Epithelial cell of proximal tubule (primary cell): Measurements from ENCODE around the gene AUTS2. TPM values are rescaled to one million over a fixed set of nuclear protein-coding genes. Genes with fewer than 3 reads are reported as not detected.

Experiments used
- DNase-seq: peaks from one replicate; pipeline ENCODE4 v3.0.0-alpha.2; 2011; ENCODE audit warnings: low read depth
- H3K4me3 ChIP-seq: 2 replicates; pipeline ENCODE4 v1.5.1; 2011; ENCODE audit warnings: low read depth, mild to moderate bottlenecking, low read length
- total RNA-seq: library from RNA; depleted of rRNA; stranded (reverse); fragments of >200 nt; gene quantifications from 2 replicates; pipeline ENCODE4 v1.2.3, GENCODE V29; 2015
- TF ChIP-seq, protein P1 (sequence below): conservative IDR thresholded peaks from 2 replicates; pipeline ENCODE4 v1.5.1; 2012; ENCODE audit warnings: low read depth, mild to moderate bottlenecking, low read length

The AUTS2 gene
- total RNA-seq, 1 donor from 2014 or later: 10.0 TPM

- DNase-seq: no peak
- TF ChIP-seq, protein P1, sequence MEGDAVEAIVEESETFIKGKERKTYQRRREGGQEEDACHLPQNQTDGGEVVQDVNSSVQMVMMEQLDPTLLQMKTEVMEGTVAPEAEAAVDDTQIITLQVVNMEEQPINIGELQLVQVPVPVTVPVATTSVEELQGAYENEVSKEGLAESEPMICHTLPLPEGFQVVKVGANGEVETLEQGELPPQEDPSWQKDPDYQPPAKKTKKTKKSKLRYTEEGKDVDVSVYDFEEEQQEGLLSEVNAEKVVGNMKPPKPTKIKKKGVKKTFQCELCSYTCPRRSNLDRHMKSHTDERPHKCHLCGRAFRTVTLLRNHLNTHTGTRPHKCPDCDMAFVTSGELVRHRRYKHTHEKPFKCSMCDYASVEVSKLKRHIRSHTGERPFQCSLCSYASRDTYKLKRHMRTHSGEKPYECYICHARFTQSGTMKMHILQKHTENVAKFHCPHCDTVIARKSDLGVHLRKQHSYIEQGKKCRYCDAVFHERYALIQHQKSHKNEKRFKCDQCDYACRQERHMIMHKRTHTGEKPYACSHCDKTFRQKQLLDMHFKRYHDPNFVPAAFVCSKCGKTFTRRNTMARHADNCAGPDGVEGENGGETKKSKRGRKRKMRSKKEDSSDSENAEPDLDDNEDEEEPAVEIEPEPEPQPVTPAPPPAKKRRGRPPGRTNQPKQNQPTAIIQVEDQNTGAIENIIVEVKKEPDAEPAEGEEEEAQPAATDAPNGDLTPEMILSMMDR: no peak
- H3K4me3 ChIP-seq: no peak overlapping the region
These were observed 1189.5 kb downstream of the AUTS2 start for GRCh38 chr7:70787771-70788170.

GRCh38 chr7:70788276-70788675 is 1190.0 kb downstream of the AUTS2 start:
- DNase-seq: no peak
- TF ChIP-seq, protein P1: no peak
- H3K4me3 ChIP-seq: no peak overlapping the region

- DNase-seq: no peak
- TF ChIP-seq, protein P1: no peak
- no peak overlapping the region for H3K4me3 ChIP-seq
These were observed 1191.4 kb downstream of the AUTS2 start for GRCh38 chr7:70789481-70790214.

- no peak for DNase-seq
- TF ChIP-seq, protein P1: no peak
- no peak overlapping the region for H3K4me3 ChIP-seq
These were observed 1192.2 kb downstream of the AUTS2 start for GRCh38 chr7:70790215-70791073.

DNA sequence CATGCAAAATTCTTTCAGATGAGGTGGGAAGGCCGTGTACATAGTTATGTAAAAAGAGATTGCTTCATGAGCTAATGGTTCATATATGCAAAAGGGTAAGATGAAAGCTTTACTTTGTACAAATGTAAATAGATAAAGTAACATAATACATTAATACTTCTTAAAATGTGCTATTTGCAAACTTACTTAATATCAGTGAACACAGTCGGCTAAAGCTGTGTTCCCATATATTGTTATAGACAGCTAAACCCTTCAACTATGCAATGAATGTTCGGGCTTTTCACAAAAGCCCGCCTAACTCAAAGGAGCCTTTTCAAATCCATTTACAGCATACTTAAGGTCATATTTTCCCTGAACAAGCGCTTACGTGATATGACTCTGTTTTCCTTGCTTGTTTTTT is 1193.1 kb downstream of the AUTS2 start:
- TF ChIP-seq, protein P1: no peak
- H3K4me3 ChIP-seq: no peak overlapping the region
- no peak for DNase-seq

GRCh38 chr7:70793060-70793459 is 1194.8 kb downstream of the AUTS2 start:
- no peak overlapping the region for H3K4me3 ChIP-seq
- no peak for DNase-seq
- TF ChIP-seq, protein P1: no peak
